Stomach smooth muscle (tissue), 2 donors: ENCODE data around the gene GPALPP1.
A peak's percentile ranks its signal among the peaks of the same experiment; 100 is the strongest.
"Not testable (repeated sequence)": the region's sequence is repeated elsewhere in the genome, so short reads cannot be mapped to it uniquely, and the experiment has no call there.

Experiments used
- H3K27ac ChIP-seq: one replicate; pipeline ENCODE4 v1.7.0; 2013; ENCODE audit warnings: mild to moderate bottlenecking, low read length, inconsistent platforms
- H3K27me3 ChIP-seq, 2 donors: one replicate each; pipeline ENCODE4 v1.7.0; 2013; ENCODE audit warnings: low read length in 2 of 2; ENCODE audit not compliant: insufficient read depth in 2 of 2, control insufficient read depth in 1 of 2
- H3K36me3 ChIP-seq, 2 donors: one replicate each; pipeline ENCODE4 v1.7.0; 2013; ENCODE audit warnings: low read length in 2 of 2; ENCODE audit not compliant: control insufficient read depth in 2 of 2, insufficient read depth in 2 of 2
- H3K4me1 ChIP-seq: one replicate; pipeline ENCODE4 v1.7.0; 2013; ENCODE audit warnings: low read length; ENCODE audit not compliant: control insufficient read depth, insufficient read depth
- H3K4me3 ChIP-seq, 2 donors: one replicate each; pipeline ENCODE4 v1.7.0; 2013; ENCODE audit warnings: low read length in 2 of 2
- H3K9ac ChIP-seq, 2 donors: one replicate each; pipeline ENCODE4 v1.7.0; 2013; ENCODE audit warnings: low read length in 2 of 2, mild to moderate bottlenecking in 1 of 2
- H3K9me3 ChIP-seq, 2 donors: one replicate each; pipeline ENCODE4 v1.7.0; 2013; ENCODE audit warnings: low read length in 2 of 2; ENCODE audit not compliant: control insufficient read depth in 2 of 2
- donor health status: healthy.
- donor health status: Pancreatic carcinoma.

GPALPP1 gene, protein sequence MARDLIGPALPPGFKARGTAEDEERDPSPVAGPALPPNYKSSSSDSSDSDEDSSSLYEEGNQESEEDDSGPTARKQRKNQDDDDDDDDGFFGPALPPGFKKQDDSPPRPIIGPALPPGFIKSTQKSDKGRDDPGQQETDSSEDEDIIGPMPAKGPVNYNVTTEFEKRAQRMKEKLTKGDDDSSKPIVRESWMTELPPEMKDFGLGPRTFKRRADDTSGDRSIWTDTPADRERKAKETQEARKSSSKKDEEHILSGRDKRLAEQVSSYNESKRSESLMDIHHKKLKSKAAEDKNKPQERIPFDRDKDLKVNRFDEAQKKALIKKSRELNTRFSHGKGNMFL

DNA sequence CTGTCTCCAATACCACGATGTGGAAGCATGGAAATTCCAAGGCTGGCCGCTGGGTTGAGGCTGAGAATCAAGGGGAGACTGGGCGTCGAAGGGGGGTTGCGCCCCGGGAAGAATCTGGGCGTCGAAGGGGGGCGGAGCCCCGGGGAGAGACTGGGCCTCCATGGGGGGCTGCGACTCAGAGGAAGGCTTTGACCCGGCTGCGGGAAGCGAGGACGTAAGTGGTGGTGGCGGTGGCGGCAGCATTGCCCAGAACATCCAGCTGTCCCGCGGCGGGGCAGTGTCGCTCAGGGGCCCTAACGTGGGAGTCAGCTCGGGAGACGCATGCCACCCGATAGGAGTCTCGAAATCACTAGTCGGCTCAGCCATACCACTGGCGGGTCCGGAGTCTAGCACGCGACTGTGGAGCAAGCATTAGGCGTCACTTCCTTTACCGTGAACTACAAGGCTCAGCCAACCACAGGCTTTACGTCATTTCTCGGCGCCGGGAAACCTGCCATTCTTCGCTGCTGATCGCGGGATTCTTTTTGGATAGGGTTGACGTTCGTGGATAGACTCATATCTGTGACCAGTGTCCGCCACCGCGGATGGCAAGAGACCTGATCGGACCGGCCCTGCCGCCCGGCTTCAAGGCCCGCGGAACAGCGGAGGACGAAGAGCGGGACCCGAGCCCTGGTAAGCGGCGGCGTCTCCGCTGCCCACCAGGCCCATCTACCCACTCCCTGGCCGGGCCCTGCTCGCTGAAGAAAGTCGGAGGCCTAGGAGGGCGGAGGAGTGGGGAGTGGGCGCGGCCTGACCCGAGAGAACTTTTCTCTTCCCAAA is at the start of gene GPALPP1, which contains the start of gene NUFIP1:
TSS of gene GPALPP1 (plus strand) at position 468 of the 819 bp plus-strand sequence. CDS start at position 585, 117 bp downstream.
TSS of gene NUFIP1 (minus strand) at position 401 of the 819 bp plus-strand sequence. CDS start at position 366, 35 bp downstream.
- peak within 1 kb of the TSS; percentile 96 for H3K9ac ChIP-seq
- H3K4me1 ChIP-seq = peaks cover 24% of the 10 kb centered on the region
- H3K9me3 ChIP-seq = no peaks in the 10 kb centered on the region
- H3K27ac ChIP-seq = peak within 1 kb of the TSS; percentile 85
- peaks cover 2 to 4% of the 10 kb centered on the region in 2 donors for H3K36me3 ChIP-seq
- no peaks in the 10 kb centered on the region for H3K27me3 ChIP-seq
- peak within 1 kb of the TSS; percentile 85 to 98 for H3K4me3 ChIP-seq

DNA sequence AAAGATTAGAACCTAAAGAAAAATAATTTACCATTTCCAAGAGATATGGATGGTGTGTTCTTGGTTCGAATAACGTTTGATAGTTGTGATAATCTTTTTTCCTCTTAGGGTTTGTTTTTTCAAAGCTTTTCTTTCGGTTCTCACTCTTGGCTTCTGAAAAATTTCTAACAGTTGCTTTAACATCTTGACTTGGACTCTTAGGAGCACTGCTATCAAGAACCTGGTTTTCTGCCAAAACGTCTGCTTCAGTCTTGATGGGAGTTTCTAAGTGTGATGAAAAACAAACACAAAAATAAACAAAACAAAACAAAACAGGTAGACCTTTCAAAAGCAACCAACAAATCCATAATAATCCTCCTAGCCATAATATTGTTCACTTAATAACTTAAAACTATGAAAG is 45.9 kb upstream of the GPALPP1 start:
- not testable (repeated sequence) for H3K4me3 ChIP-seq, H3K9me3 ChIP-seq, H3K9ac ChIP-seq, H3K27me3 ChIP-seq, H3K27ac ChIP-seq, H3K36me3 ChIP-seq, H3K4me1 ChIP-seq

DNA sequence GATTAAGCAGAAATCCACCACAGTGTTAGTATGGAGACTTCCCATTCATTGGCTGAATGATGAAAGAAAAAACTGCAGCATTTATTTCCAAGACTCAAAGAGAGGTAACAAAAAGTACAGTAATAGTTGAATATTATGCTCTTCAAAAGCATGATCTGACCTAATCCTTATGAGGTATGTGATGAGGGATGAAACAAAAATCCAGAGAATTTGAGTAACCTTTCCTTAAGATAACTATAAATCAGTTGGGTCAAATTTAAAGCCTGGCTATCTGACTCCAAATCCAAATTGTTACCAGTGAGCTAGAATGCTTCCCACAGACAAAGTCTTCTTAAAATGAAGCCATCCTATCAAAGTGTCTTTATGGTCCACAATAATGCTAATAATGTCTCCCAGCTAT is 38.2 kb upstream of the GPALPP1 start:
- Histone ChIP-seq H3K27me3 (no peaks in the 10 kb centered on the region), H3K9ac (no peak overlapping the region), H3K36me3 (no peaks in the 10 kb centered on the region), H3K4me3 (no peak overlapping the region), H3K27ac (no peak overlapping the region), H3K4me1 (no peaks in the 10 kb centered on the region), H3K9me3 (no peaks in the 10 kb centered on the region)

DNA sequence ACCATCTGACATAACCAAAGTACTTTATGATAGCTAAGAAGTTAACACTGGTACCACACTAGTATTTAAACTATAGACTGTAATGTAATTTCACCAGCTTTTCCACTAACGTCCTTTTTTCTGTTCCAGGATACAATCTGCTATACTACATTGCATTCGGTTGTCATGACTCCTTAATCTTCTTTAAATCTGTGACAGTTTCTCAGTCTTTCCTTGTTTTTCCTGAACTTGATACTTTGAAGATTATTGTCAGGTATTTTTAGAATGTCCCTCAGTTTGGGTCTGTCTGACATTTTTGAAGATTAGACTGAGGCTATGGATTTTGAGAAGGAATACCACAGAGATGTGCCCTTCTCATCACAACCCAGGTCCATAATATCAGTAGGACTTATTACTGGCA is 36.7 kb upstream of the GPALPP1 start:
- Histone ChIP-seq H3K9me3 (no peaks in the 10 kb centered on the region), H3K27ac (no peak overlapping the region)

DNA sequence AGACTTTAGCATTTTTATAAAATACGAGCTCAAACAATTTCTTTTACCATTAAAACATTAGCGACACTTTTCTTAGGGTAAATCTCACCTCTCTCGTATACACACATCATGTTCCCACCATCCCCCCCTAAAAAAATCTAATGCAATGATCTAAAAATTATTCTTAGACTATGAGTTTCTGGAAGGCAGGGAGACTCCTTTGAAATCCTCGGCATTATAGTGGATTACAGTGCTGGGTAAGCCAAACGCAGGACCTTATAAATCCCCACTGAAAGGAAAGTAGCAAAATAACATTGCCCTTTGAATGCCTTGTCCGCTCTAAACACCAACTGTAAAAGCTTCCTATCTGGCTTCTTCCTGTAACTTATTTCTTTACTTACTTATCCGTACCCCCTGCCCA is 35.1 kb upstream of the GPALPP1 start:
- Histone ChIP-seq H3K9me3 (no peaks in the 10 kb centered on the region), H3K9ac (no peak overlapping the region), H3K4me1 (no peaks in the 10 kb centered on the region), H3K27me3 (no peaks in the 10 kb centered on the region), H3K27ac (no peak overlapping the region), H3K36me3 (peaks cover 2% of the 10 kb centered on the region in 2 donors), H3K4me3 (no peak overlapping the region)

More for the DNA sequence above, 36.7 kb upstream of the GPALPP1 start:
- H3K27me3 ChIP-seq = no peaks in the 10 kb centered on the region
- no peak overlapping the region for H3K9ac ChIP-seq
- no peak overlapping the region for H3K4me3 ChIP-seq
- no peaks in the 10 kb centered on the region for H3K4me1 ChIP-seq
- H3K36me3 ChIP-seq = no peaks in the 10 kb centered on the region

- H3K4me1 ChIP-seq = no peaks in the 10 kb centered on the region
- H3K4me3 ChIP-seq = no peak overlapping the region
- peaks cover 5% of the 10 kb centered on the region in 2 donors for H3K36me3 ChIP-seq
- H3K9ac ChIP-seq = no peak overlapping the region
- no peaks in the 10 kb centered on the region for H3K27me3 ChIP-seq
- H3K27ac ChIP-seq = no peak overlapping the region
- H3K9me3 ChIP-seq = no peaks in the 10 kb centered on the region
Measured at GRCh38 chr13:44955406-44955805, 33.9 kb upstream of the GPALPP1 start.

DNA sequence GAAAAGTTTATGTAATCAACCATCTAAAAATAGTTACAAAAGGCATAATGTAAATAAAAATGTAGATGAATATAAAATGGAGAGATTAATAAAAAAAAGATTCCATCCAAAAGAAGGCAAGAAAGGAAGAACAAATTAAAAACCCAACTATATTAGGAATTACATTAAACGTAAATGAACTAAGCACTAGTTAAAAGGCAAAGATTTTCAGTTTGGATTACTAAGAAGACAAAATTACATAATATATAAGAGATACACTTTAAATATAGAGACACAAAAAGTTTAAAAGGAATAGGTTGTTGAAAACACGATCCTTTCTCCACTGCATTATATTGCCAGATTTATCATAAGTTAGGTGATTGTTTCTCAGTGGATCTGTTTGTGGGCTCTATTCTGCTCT is 27.3 kb upstream of the GPALPP1 start:
- H3K4me1 ChIP-seq = no peaks in the 10 kb centered on the region
- no peak overlapping the region for H3K4me3 ChIP-seq
- peaks cover 18 to 19% of the 10 kb centered on the region in 2 donors for H3K36me3 ChIP-seq
- H3K27ac ChIP-seq = no peak overlapping the region
- H3K9ac ChIP-seq = no peak overlapping the region
- H3K9me3 ChIP-seq = no peaks in the 10 kb centered on the region
- no peaks in the 10 kb centered on the region for H3K27me3 ChIP-seq

GRCh38 chr13:44967704-44968433 is 21.5 kb upstream of the GPALPP1 start:
- peak overlapping the region; percentile 32 for H3K27ac ChIP-seq
- H3K4me1 ChIP-seq = peaks cover 2% of the 10 kb centered on the region
- H3K27me3 ChIP-seq = no peaks in the 10 kb centered on the region
- H3K36me3 ChIP-seq = peaks cover 11 to 14% of the 10 kb centered on the region in 2 donors
- peak overlapping the region in 1 of 2 donors; percentile 10 for H3K9ac ChIP-seq
- H3K4me3 ChIP-seq = no peak overlapping the region
- H3K9me3 ChIP-seq = no peaks in the 10 kb centered on the region

DNA sequence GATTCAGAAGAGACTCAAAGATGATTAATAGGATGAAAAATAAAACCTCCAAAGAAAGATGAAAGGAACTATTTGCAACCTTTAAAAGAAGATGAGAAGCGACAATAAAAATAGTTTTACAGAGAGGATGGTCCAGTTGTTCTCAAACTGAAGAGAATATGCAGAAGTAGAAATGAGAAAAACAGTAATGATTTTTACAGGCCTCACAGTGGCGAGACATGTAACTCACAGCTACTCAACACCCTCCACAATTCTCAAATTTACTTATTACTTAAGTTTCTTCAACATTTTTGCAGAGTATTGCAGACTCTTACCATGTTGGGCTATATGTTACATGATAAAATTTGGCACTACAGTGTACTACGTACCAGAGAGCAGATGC is 20.9 kb upstream of the GPALPP1 start:
- peak overlapping the region in 1 of 2 donors; percentile 10 for H3K9ac ChIP-seq
- no peaks in the 10 kb centered on the region for H3K9me3 ChIP-seq
- H3K4me3 ChIP-seq = no peak overlapping the region
- peaks cover 11 to 14% of the 10 kb centered on the region in 2 donors for H3K36me3 ChIP-seq
- peaks cover 2% of the 10 kb centered on the region for H3K4me1 ChIP-seq
- no peak overlapping the region for H3K27ac ChIP-seq
- no peaks in the 10 kb centered on the region for H3K27me3 ChIP-seq
